HCT116 (cell line): Measurements from ENCODE around the gene FA2H. TPM values are rescaled to one million over a fixed set of nuclear protein-coding genes. Genes with fewer than 3 reads are reported as not detected.

Experiments
- ATAC-seq: fragments of 200-7000 bp; cut with Tn5 transposase; 2 replicates; pipeline ENCODE4 v1.9.1; 2020; ENCODE audit warnings: mild to moderate bottlenecking, moderate library complexity
- BruUV-seq: library from RNA; stranded (reverse); fragments of 400-500 nt; replicated peaks from 2 replicates; lab custom pipeline; 2021; lab: Mats Ljungman, UMichigan
- CTCF ChIA-PET: fragments of 300-600 bp; sonication (Branson Sonifier 250); formaldehyde crosslinking; loops from one replicate; lab custom pipeline; 2021; ENCODE audit warnings: antibody characterized with exemption; lab: Charles Lee
- POLR2A ChIA-PET: fragments of 300-600, 350-600 bp; sonication (Branson Sonifier 250); formaldehyde crosslinking; loops from one replicate; lab custom pipeline; 2021; ENCODE audit warnings: antibody characterized with exemption; lab: Charles Lee
- RAD21 ChIA-PET, 2 experiments: fragments of 300-600 bp; sonication (Branson Sonifier 250); formaldehyde crosslinking; loops; one replicate each; lab custom pipeline; 2023; ENCODE audit warnings: low total read pairs in 2 of 2; ENCODE audit not compliant: uncharacterized antibody in 2 of 2, unreplicated experiment in 2 of 2, low non-redundant PET in 1 of 2; lab: Charles Lee
- DNase-seq: peaks from one replicate; pipeline ENCODE4 v3.0.0-alpha.2; 2010; ENCODE audit warnings: low read depth, low spot score
- H2AFZ ChIP-seq: fragments of 200-600 bp; shearing (Covaris generic), sonication (generic); 2 replicates; pipeline ENCODE4 v1.6.1; 2017; ENCODE audit warnings: low read depth, mixed run types, mixed read lengths, antibody characterized with exemption, low read length; ENCODE audit not compliant: poor library complexity, severe bottlenecking
- H3K27ac ChIP-seq: 2 replicates; pipeline ENCODE4 v1.5.1; 2012; ENCODE audit warnings: low read depth, low read length
- H3K27me3 ChIP-seq: fragments of 200-600 bp; sonication (generic); 2 replicates; pipeline ENCODE4 v1.6.1; 2016; ENCODE audit warnings: mixed run types, low read length, mixed read lengths; ENCODE audit not compliant: insufficient read depth
- H3K36me3 ChIP-seq, 2 experiments: fragments of 200-500 bp in 1 of 2; fragments of 200-600 bp in 1 of 2; sonication (Bioruptor generic) in 1 of 2; sonication (generic) in 1 of 2; 2 replicates each; pipeline versions ENCODE4 v1.5.1 to v1.6.1; 2014 to 2016; ENCODE audit warnings: low read length in 2 of 2, inconsistent platforms in 1 of 2, mixed read lengths in 1 of 2, mixed run types in 1 of 2; ENCODE audit not compliant: insufficient read depth in 2 of 2, control insufficient read depth in 1 of 2
- H3K4me1 ChIP-seq, 2 experiments: fragments of 200-600 bp in 1 of 2; sonication (generic) in 1 of 2; 2 replicates each; pipeline versions ENCODE4 v1.5.1 to v1.6.1; 2012 to 2017; ENCODE audit warnings: low read length in 2 of 2, inconsistent platforms in 1 of 2, mild to moderate bottlenecking in 1 of 2, mixed read lengths in 1 of 2, mixed run types in 1 of 2, moderate library complexity in 1 of 2; ENCODE audit not compliant: insufficient read depth in 2 of 2, control insufficient read depth in 1 of 2
- H3K4me2 ChIP-seq: fragments of 200-600 bp; sonication (generic); 2 replicates; pipeline ENCODE4 v1.6.1; 2017; ENCODE audit warnings: mixed run types, low read length, mixed read lengths
- H3K4me3 ChIP-seq, 2 experiments: fragments of 200-600 bp in 1 of 2; sonication (generic) in 1 of 2; replicated peaks in 1 of 2; 2 replicates each; pipeline ENCODE4 v1.5.1; 2011 to 2016; ENCODE audit warnings: low read length in 2 of 2, control low read depth in 1 of 2, low read depth in 1 of 2, mild to moderate bottlenecking in 1 of 2, mixed read lengths in 1 of 2, mixed run types in 1 of 2
- H3K79me2 ChIP-seq: fragments of 200-600 bp; sonication (generic); 2 replicates; pipeline ENCODE4 v1.6.1; 2017; ENCODE audit warnings: mild to moderate bottlenecking, mixed run types, low read length, moderate library complexity, mixed read lengths; ENCODE audit not compliant: insufficient read depth
- H3K9ac ChIP-seq: fragments of 200-600 bp; sonication (generic); 2 replicates; pipeline ENCODE4 v1.6.1; 2016; ENCODE audit warnings: low read length, mixed read lengths
- H3K9me2 ChIP-seq: fragments of 200-600 bp; sonication (generic), shearing (Covaris generic); 2 replicates; pipeline ENCODE4 v1.6.1; 2017; ENCODE audit warnings: mixed run types, mild to moderate bottlenecking, moderate library complexity; ENCODE audit not compliant: insufficient read depth
- H3K9me3 ChIP-seq, 2 experiments: fragments of 200-500 bp in 1 of 2; fragments of 200-600 bp in 1 of 2; sonication (Bioruptor generic) in 1 of 2; sonication (generic) in 1 of 2; 2 replicates each; pipeline ENCODE4 v1.6.1; 2014 to 2017; ENCODE audit warnings: low read length in 2 of 2, mixed read lengths in 2 of 2, inconsistent platforms in 1 of 2, low read depth in 1 of 2, mild to moderate bottlenecking in 1 of 2, mixed run types in 1 of 2, moderate library complexity in 1 of 2; ENCODE audit not compliant: control insufficient read depth in 1 of 2, insufficient read depth in 1 of 2
- H4K20me1 ChIP-seq: fragments of 200-600 bp; sonication (generic), shearing (Covaris generic); 2 replicates; pipeline ENCODE4 v1.6.1; 2017; ENCODE audit warnings: mixed run types, mild to moderate bottlenecking, moderate library complexity; ENCODE audit not compliant: insufficient read depth
- CBX3 ChIP-seq: IDR thresholded peaks from 2 replicates; pipeline ENCODE4 v1.6.1; 2012; ENCODE audit warnings: low read depth
- CEBPB ChIP-seq: IDR thresholded peaks from 2 replicates; pipeline ENCODE4 v1.6.1; 2012; ENCODE audit warnings: low read depth
- CTCF ChIP-seq, 3 experiments: fragments of 200-600 bp in 1 of 3; sonication (generic) in 1 of 3; IDR thresholded peaks in 2 of 3; conservative IDR thresholded peaks in 1 of 3; 2 replicates each; pipeline ENCODE4 v1.5.1; 2012 to 2017; ENCODE audit warnings: low read depth in 2 of 3, low read length in 2 of 3, antibody characterized with exemption in 1 of 3, borderline replicate concordance in 1 of 3, control low read depth in 1 of 3, mild to moderate bottlenecking in 1 of 3, mixed read lengths in 1 of 3, mixed run types in 1 of 3, moderate library complexity in 1 of 3; ENCODE audit not compliant: insufficient read depth in 1 of 3
- EGR1 ChIP-seq: IDR thresholded peaks from 2 replicates; pipeline ENCODE4 v1.6.1; 2012; ENCODE audit warnings: low read depth
- FOSL1 ChIP-seq: IDR thresholded peaks from 2 replicates; pipeline ENCODE4 v1.6.1; 2012; ENCODE audit warnings: low read depth
- JUND ChIP-seq: IDR thresholded peaks from 2 replicates; pipeline ENCODE4 v1.6.1; 2012
- MAX ChIP-seq: IDR thresholded peaks from 2 replicates; pipeline ENCODE4 v1.6.1; 2012
- POLR2A ChIP-seq: IDR thresholded peaks from 2 replicates; pipeline ENCODE4 v1.7.0; 2011; ENCODE audit warnings: borderline replicate concordance; ENCODE audit not compliant: insufficient read depth, insufficient read length; ENCODE audit errors: extremely low read depth
- RAD21 ChIP-seq: IDR thresholded peaks from 2 replicates; pipeline ENCODE4 v1.6.1; 2012; ENCODE audit warnings: low read depth, mild to moderate bottlenecking
- REST ChIP-seq: IDR thresholded peaks from 2 replicates; pipeline ENCODE4 v1.6.1; 2012; ENCODE audit warnings: low read depth
- SIN3A ChIP-seq: IDR thresholded peaks from 2 replicates; pipeline ENCODE4 v1.6.1; 2012; ENCODE audit warnings: low read depth
- ZFX ChIP-seq: fragments of 450-650 bp; IDR thresholded peaks from 2 replicates; pipeline ENCODE4 v1.6.1; 2017
- intact Hi-C: fragments of 100-400 bp; cut with micrococcal nuclease; formaldehyde crosslinking; loops from 2 replicates; pipeline ENCODE4 v1.10.0; 2022
- total RNA-seq: library from RNA; stranded (reverse); gene quantifications from one replicate; pipeline ENCODE4 v1.2.1, GENCODE V29; 2021; ENCODE audit not compliant: unreplicated experiment

FA2H gene
- total RNA-seq, 1 experiment from 2014 or later: 11.1 TPM

GRCh38 chr16:74731853-74732477 is 42.7 kb downstream of the FA2H start (continued):
- TF ChIP-seq CBX3 (no peak), FOSL1 (no peak), EGR1 (no peak)

- Histone ChIP-seq H2AFZ (no peak overlapping the region), H3K79me2 (no peaks in the 10 kb centered on the region), H3K9me3 (peaks cover 4 to 8% of the 10 kb centered on the region in 2 experiments; a peak in 2 of 4 replicates), H3K27me3 (no peaks in the 10 kb centered on the region), H3K9me2 (no peaks in the 10 kb centered on the region), H3K27ac (no peak overlapping the region), H3K36me3 (no peaks in the 10 kb centered on the region), H3K4me3 (no peak overlapping the region), H3K9ac (no peak overlapping the region), H3K4me1 (peaks cover 5 to 9% of the 10 kb centered on the region in 2 experiments; a peak in 2 of 4 replicates), H3K4me2 (no peak overlapping the region), H4K20me1 (no peaks in the 10 kb centered on the region)
- ATAC-seq (peak; percentile 20; the same call in 1 of the 2 replicates), DNase-seq (no peak)
- ChIA-PET RAD21 (no interaction called here), CTCF (no interaction called here), POLR2A (interaction anchor here (1.8 kb wide), 1 partner anchor 8 kb away, joined by 6 read pairs; no protein-coding TSS in a partner anchor)
- TF ChIP-seq MAX (no peak), JUND (no peak), RAD21 (no peak), SIN3A (no peak), CTCF (IDR thresholded peaks at IDR 0.05 in 2 of 3, conservative IDR thresholded peaks at IDR 0.05 in 1 of 3; ENCODE audit: borderline replicate concordance in 1 of 3, insufficient read depth in 1 of 3, low read depth in 2 of 3, low read length in 2 of 3) (no peak), ZFX (no peak), REST (no peak), POLR2A (no peak), CEBPB (no peak)
- BruUV-seq: no TSS peak
- intact Hi-C loops: no loop called here
Observed at GRCh38 chr16:74729783-74730683, 44.6 kb downstream of the FA2H start.
